Hematopoietic multipotent progenitor cell treated with erythropoietin and hydrocortisone succinate and interleukin-3 and kit ligand, for 4 days (in vitro differentiated cells): Measurements from ENCODE around the gene COPE.
"Not testable (repeated sequence)": the region's sequence is repeated elsewhere in the genome, so short reads cannot be mapped to it uniquely, and the experiment has no call there.

Source experiments
- DNase-seq: peaks from one replicate; pipeline ENCODE4 v3.0.0-alpha.2; 2015

The COPE gene

DNA sequence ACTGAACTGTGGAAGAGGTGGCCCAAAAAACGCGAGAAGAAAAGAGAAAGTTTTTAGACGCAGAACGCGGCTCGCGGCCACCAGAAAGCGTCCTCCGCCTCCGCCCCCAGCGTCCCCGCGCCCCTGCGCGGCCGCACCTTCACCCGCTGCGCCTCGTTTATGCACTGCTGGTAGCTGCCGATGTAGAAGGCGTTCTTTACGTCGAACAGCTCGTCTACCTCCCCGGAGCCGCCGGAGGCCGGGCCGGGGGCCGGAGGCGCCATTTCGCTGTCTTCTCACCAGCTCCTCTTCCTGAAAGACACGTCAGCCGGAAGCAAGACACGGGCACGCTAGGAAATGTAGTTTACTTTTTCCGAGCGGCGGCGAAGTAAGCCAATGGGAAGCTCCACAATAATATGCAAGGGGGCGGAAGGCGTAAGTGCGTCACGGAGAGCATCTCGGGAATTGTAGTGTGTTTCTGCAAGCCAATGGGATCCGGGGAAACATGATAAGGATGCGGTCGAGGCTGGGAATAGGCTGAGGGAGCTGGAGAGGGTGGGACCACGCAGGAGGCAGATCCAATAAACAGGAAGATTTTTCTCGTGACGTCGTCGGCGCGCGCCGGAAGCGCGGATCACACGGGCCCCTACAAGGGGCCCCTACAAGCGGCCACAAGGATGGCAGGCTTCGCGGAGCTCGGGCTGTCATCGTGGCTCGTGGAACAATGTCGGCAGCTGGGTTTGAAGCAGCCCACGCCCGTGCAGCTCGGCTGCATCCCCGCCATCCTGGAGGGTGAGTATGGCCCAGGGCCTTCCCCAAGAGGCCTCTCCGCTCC, at the start of gene COPE, which contains the start of gene DDX49:
TSS of gene COPE (minus strand) at position 302 of the 814 bp plus-strand sequence. CDS start at position 263, 39 bp downstream.
TSS of gene DDX49 (plus strand) at position 630 of the 814 bp plus-strand sequence. CDS start at position 657, 27 bp downstream.
- peak; percentile 100 for DNase-seq

DNA sequence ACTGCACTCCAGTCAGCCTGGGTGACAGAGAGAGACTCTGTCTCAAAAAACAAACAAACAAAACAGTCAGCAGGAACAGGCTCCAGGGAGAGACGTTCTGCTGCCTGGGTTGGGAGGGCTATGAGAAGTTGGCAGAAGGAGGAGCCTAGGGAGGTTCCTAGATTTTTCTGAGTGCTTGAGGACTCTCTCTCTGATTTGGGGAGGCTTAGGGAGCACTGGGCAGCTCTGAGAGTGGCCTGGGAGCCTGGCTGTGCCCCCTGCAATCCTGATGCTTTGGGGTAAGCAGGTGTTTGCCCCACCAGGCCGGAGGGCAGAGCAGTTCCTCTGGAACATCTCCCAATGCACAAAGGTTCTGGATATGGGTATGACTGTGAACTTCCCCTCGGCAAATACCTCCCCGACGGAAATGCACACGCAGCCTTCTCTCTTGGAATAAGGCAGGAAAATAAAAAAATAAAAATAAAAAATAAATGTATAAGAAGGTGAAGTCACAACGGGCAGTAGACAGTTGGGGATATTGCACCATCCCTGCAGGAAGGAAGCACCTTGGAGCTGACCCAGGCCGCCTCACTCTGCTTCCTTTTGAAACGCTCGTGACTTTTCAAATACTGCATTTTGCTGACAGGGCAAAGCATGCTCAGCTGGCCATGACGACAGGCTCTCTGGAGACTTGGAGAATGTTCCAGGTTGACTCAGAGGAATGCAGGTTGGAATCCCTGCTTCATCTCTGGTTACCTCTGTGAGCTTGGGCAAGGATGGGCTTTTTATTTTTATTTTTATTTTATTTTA, 48.4 kb upstream of the COPE start:
- DNase-seq, result peak; percentile 81

DNA sequence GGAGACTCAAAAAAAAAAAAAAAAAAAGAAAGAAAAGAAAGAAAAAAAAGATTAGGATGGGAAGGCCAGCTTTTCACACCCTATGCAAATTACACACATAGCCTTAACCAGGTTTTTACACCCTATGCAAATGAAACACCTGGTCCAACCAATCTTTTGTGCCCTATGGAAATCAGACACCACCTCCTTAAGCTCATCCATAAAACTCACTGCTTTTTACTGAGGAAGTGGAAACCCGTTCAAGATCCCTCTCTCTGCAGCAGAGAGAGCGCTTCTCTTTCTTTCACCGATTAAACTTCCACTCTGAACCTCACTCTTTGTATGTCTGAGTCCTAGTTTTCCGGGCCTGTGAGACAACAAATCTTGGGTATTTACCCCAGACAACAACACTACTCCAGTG, 47.1 kb upstream of the COPE start:
- DNase-seq, result no peak

DNA sequence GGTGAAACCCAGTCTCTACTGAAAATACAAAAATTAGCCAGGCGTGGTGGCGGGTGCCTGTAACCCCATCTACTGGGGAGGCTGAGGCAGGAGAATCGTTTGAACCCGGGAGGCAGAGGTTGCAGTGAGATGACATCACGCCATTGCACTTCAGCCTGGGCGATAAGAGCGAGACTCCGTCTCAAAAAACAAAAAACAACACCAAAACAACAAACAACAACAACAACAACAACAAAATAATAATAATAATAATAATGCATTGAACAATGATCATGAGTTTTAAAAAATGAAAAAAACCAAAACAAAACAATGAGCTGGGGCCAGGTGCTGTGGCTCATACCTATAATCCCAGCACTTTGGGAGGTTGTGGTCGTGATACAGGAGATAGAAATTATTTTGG, 44.9 kb upstream of the COPE start:
- DNase-seq, result no peak

DNA sequence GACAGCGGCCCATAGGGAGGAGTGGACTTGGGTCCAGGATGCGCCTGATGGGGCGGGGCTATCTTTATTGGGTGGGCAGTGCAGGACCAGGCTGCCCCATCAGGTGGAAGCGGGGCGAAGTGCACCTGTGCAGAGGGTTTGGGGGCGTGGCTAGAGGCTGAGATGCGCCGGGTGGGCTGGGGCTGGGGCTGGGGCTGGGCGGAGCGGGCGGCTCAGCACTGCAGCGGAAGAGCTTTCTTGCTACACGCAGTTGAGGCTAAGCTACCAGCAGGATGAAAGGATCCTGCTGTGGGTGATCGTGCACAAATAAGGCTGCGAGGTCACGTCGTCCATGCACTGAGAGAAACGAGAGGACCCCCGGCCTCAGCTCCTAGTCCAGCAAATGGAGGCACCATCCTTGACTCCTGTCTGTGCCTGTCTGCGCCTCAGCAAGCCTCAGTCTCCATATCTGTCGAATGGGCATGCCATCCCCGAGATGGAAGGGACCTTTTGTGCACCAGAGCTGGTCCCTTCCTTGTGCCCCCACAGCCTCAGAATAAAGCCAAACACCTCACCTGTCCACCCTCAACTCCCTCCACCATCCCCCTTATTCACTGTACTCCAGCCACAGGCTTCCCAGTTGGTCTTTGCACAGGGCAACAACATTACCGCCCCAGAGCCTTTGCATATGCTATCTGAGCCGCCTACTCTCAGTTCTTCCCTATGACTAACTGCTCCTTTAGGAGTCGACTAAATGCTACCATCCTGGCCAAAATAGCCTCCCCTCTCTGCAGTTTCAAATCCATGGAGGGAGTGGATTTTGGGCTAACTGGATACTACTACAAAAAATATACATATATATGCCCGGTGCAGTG, 42.8 kb upstream of the COPE start:
- DNase-seq, result no peak

DNA sequence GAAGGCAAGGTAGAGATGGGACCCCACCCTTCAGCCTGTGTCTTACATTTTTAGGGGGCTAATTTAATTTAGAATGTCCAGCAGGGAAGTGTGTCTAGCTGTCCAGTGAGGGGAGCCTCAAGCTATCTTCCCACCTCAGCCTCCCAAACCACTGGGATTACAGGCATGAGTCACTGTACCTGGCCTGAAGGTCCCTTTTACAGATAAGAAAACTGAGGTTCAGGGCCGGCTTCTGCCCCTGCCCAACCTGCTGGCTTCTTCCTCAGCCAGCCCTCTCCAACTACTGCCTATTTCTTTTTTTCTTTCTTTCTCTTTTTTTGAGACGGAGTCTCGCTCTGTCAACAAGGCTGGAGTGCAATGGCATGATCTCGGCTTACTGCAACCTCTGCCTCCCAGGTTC, 41.2 kb upstream of the COPE start:
- no peak for DNase-seq

DNA sequence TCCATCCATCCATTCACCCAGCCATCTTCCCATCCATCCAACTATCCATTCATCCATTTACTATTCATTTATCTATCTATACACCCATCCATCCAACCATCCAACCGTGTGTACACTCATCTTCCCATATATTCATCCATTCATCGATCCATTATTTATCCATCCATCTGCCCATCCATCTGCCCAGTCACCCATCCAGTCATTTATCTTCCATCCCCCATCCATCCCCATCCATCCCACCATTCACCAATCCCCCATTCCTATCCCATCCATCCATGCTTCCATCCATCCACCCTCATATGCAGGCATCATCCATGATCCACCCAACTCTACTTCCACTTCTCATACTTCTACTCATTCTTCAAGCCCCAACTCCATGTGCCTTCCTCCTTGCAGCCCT, 35.9 kb upstream of the COPE start:
- DNase-seq, result no peak

DNA sequence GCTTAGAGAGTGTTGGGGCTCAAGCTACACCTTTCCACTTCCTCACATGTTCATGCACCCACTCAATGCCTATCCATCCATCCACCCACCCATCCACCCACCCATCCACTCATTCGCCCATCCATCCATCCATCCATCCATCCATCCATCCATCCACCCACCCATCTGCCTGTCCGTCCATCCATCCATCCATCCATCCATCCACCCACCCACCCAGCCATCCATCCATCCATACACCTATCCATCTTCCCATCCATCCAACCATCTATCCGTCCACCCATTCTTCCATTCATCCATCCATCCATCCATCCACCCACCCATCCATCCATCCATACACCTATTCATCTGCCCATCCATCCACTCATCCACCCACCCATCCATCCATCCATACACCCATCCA, 34.9 kb upstream of the COPE start:
- no peak for DNase-seq

DNA sequence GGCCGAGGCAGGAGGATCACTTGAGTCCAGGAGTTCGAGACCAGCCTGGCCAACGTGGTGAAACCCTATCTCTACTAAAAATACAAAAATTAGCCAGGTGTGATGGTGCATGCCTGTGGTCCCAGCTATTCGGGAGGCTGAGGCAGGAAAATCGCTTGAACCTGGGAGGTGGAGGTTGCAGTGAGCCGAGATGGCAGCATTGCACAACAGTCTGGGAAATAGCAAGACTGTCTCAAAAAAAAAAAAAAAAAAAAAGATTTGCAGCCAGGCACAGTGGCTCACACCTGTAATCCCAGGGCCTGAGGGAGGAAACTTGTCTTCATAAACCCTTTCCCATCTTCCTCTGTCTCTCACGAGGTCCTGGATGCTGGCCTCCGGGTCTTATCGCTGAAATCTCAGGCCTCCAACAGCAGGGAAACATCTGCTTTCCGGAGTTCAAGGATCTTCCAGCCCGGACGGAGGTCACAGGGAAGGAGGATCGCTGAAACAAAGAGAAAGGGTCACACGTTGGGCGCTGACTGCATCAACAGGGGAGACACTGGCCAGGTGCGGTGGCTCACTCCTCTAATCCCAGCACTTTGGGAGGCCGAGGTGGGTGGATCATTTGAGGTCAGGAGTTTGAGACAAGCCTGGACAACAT, 33.3 kb upstream of the COPE start:
- not testable (repeated sequence) for DNase-seq

DNA sequence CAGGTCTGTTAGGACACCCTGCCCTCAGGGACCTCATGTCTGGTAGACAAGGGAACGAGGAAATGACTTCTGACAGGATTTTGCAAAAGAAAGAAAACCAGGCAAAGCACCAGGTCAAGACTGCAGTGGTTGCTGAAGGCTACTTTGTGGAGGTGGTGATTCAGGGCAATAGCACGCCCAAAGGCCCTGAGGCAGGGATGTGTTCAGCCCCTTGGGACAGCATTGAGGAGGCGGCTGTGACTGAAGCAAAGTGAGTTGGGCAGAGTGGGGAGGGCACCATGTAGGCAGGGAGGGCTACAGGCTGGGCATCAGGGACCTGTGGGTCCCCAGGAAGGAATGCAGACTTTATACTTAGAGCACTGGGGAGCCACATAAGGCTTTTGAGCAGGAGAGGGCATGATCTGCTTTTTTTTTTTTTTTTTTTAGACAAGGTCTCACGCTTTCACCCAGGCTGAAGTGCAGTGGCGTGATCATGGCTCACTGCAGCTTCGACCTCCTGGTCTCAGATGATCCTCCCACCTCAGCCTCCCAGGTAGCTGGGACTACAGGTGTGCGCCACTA, 32.6 kb upstream of the COPE start:
- no peak for DNase-seq

DNA sequence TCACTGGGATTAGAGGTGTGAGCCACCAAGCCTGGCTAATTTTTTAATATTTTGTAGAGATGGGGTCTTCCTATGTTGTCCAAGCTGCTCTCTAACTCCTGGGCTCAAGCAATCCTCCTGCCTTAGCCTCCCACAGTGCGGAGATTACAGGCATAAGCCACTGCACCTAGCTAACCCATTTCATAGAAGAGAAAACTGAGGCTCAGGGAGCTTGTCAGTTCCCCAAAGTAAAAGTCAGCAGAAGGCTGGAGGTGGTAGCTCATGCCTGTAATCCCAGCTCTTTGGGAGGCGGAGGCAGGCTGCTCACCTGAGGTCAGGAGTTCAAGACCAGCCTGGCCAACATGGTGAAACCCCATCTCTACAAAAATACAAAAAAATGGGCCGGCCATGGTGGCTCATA, 30.7 kb upstream of the COPE start:
- no peak for DNase-seq

DNA sequence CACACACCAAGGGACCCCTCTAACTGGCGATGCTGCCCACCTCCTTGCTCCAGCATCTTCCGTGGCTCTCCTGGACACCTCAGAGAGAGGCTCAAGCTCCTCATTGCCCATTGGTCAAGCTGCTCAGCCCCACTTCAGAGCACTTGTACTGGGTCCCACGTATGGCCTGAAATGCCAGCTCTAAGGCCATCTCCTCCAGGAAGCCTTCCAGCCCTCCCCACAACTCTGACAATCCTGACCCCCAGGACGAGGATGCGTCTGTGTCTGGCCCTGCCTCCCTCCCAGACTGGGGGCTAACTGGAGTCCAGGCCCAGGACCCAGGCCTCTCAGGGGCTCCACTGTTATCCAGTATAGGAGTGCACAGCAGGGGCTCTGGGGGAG, 29.8 kb upstream of the COPE start:
- DNase-seq, result no peak

DNA sequence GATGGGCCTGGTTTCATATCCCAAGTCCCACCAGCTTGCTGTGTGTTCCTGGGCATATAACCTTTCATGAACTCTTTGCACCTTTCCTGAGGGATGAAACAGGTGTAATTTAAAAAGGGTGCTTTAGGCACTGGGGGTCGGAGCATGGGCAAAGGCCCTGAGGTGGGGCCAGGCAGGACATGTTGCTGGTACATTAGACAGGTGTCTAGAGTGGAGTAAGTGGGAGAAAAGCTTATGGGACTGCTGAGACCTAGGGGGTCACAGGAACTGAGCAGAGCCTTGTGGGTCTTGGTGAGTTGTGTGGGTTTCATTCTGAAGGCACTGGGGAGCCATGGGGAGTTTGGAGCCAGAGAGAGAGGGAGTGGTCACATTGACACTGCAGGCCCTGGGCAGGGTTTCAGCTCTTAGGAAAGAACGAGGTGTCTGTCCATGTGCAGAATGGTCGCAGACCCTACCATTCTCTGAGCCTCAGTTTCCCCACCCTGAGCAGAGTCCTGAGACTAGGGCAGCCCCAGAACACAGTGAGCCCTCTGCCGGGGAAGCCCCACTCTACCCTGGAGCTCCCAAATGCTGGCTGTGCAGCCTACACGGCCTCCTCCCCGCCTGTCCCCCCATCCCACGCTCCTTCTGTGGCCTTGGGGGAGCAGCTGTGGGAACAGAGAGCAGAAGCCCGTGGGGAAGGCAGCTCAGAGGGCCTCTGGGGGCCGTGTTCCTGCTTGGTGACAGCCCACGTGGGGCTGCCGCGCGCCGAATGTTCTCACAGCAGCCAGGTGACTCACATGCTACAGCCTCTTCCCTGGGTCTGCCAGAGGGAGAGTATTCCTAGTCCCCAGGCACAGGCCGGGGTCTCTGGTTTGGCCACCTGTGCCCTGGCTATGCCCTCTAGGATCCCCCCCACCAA, 29.1 kb upstream of the COPE start:
- DNase-seq, result no peak

DNA sequence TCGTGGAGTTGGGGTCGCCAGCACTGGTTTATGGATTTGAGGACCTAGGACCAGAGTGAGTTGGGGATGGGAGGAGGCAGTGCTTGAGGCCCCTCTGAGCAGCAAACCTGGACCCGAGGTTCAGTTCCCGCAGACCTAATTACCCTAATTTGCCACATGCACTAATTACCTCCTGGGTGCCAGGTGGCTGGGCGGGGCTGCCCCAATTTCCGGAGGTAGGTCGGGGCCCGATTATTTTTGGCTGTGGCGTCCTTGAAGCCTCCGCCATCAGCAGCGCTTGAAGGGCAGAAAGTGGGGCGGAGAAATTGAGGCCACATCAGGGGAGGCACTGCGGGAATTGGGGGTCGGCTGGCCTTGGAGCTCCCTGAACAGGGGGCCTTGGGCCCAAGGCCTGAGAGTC, 27.7 kb upstream of the COPE start:
- DNase-seq, result no peak

DNA sequence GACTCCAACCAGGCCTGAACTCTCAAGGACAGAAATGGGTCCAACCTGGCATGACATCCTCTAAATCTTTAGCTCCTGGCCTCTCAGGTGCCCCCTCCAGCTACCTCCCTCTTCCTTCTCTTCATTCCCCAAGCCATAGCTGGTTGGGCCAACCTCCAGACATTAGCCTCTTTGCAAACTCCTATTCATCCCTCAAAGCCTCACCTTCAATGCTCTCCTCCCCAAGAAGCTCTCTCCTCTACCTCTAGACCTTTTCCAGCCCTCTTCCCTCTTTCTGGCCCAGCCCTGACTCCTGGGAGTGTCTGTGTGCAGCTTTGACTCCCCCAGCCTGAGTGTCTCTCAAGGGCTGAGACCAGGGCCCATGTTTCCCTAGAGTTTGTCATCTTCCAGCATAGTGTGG, 27.1 kb upstream of the COPE start:
- no peak for DNase-seq

DNA sequence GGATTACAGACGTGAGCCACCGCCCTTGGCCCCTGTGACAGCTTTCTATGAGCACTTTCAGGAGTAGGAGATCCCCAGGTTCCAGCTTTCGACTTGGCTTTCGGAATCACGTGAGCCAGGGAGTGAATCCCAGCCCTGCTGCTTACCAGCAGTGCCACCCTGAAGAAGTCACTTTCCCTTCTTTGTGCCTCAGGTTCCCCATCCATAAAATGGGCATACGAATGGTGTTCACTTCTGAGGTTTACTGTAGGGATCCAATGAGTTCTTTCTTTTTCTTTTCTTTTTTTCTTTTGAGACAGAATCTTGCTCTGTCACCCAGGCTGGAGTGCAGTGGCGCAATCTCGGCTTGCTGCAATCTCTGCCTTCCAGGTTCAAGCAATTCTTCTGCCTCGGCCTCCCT, 26.1 kb upstream of the COPE start:
- no peak for DNase-seq

DNA sequence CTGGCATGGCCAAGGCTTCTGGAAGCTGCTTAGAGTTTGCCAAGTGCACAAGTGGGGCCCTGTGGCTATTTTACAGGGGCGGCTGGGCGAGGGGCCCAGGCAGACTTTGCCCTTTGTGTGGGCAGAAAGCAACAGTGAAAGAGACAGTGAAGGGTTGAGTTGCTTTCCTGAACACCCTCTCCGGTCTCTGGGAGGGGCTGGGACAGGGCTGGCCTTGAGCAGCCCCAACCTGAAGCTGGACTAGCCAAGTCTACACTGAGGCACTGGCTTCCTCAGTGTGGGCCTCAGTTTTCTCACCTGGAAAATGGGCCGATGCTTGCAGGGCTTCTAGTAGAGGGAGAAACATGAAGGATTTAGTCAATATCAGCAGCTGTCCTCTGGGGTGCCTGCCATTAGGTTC, 24.3 kb upstream of the COPE start:
- no peak for DNase-seq

DNA sequence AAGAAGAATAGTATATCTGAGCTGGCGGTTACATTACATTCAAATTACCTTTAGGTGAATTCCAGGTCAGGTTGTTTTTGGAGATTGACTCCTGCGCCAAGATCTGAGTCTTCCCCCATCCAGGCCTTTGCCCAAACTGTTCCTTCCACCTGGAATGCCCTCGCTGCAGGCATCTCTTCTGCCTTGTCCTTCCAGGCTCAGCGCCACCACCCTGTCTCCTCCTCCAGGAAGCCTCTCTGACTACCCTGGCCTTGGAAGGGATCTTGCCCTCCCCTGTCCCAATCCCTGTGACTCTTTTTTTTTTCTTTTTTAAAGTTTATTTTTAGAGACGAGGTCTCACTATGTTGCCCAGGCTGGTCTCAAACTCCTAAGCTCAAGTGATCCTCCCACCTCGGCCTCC, 23.5 kb upstream of the COPE start:
- no peak for DNase-seq

DNA sequence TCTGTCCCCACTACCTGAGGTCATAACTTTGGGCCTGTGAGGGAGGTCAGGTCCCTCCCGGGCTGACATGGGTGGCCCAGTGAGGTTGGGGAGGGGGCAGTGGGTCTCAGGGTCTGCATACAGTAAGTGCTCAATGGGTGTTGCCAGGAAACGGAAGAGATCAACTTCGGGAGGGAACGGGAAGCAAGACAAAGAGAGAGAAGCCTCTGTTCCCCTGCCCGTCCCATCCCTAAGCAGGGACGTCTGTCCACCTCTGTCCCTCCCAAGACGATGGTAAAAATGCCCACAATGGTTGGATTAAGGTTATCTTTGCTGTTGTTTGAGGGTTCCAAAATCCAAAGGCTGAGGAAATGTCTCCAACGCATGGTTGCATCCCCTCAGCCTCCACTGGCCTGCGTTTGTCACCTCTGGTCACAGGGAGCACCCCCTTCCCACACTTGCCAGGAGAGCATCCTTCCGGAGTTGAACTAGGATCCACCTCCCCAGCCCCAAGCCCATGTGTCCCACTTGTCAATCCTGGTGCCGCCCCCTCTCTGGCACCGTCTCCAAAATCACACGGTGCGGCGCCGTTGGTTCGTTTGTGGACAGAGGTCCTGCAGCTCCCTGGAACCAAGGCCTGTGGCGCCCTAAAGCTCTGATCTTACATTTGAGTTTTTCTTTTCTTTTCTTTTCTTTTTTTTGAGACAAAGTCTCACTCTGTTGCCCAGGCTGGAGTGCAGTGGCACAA, 22.6 kb upstream of the COPE start:
- no peak for DNase-seq

DNA sequence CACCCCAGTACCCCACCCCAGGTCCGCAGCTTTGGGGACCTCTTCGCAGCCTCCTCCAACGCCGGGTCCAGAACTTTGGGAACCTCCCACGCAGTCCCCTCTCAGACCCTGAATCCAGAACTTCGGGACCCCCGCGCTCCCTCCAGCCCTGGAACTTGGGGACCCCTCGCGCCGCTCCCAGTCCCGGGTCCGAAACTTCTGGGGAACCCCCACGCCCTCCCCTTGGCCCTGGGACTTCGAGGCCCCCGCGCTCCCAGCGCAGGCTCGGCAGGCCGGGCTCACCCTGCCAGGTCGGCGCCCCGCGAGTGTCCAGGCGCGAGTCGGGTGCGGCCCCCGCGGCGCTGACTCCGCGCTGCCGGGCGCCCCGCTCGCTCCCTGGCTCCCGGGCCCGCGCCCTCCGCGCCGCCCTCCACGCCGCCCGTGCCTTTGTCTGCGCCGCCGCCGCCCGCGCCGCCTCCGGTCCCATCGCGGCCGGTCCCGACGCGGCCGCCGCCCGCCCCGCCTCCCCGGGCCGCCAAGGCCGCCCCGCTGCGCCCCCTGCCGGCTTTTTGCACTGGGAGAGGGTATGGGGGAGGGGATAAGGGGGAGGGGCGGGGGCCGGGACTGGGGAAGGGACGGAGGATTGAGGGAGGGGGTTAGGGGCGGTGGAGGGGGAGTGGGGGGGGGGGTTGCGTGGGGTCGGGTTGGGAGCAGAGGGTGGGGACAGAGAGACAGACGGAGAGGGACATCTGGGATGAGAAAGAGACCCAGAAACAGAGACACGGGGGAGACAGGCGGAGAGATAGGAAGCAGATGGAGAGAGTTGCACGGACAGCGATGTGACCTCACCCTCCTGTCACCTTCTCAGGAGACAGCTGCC, 21.8 kb upstream of the COPE start, which contains the start of gene HOMER3:
TSS of gene HOMER3 (minus strand) at position 449 of the 859 bp plus-strand sequence. CDS start 2,235 bp downstream, outside the sequence.
- DNase-seq, result peak; percentile 72
